Activated CD8-positive, alpha-beta T cell treated with anti-CD3 and anti-CD28 coated beads, Interleukin-2, amount 10 ng/mL, durations not matched to agents 7 days and 5 days (primary cell): ENCODE measurements around the gene PSMB11. TPM values are rescaled to one million over a fixed set of nuclear protein-coding genes. Genes with fewer than 3 reads are reported as not detected.

Experiments
- ATAC-seq: fragments of 150-1000 bp; cut with Tn5 transposase; one replicate; pipeline ENCODE4 v1.10.0; 2021; ENCODE audit warnings: moderate library complexity
- CTCF ChIA-PET: fragments of 350-600 bp; sonication (Branson Sonifier 250); formaldehyde crosslinking; loops from one replicate; lab custom pipeline; 2021; ENCODE audit warnings: antibody characterized with exemption; lab: Charles Lee
- POLR2A ChIA-PET: fragments of 350-600 bp; sonication (Branson Sonifier 250); formaldehyde crosslinking; loops from one replicate; lab custom pipeline; 2021; ENCODE audit warnings: antibody characterized with exemption; lab: Charles Lee
- DNase-seq: peaks from one replicate; pipeline ENCODE4 v3.0.0-alpha.2; 2020
- H3K27ac Mint-ChIP-seq: one replicate; pipeline ENCODE4 v1.8.0; 2021; ENCODE audit warnings: mild to moderate bottlenecking, mixed read lengths
- H3K27me3 Mint-ChIP-seq: one replicate; pipeline ENCODE4 v1.8.0; 2021; ENCODE audit warnings: low read depth, mixed read lengths
- H3K36me3 Mint-ChIP-seq: one replicate; pipeline ENCODE4 v1.8.0; 2021; ENCODE audit warnings: low read depth, mixed read lengths
- H3K4me1 Mint-ChIP-seq: one replicate; pipeline ENCODE4 v1.8.0; 2021; ENCODE audit warnings: low read depth, mixed read lengths
- H3K4me3 Mint-ChIP-seq: one replicate; pipeline ENCODE4 v1.8.0; 2021; ENCODE audit warnings: mild to moderate bottlenecking, mixed read lengths
- H3K9me3 Mint-ChIP-seq: one replicate; pipeline ENCODE4 v1.8.0; 2022; ENCODE audit warnings: mixed read lengths; ENCODE audit not compliant: insufficient read depth
- total RNA-seq, 2 experiments: library from RNA; stranded (reverse); gene quantifications; one replicate each; pipeline ENCODE4 v1.2.3, GENCODE V29; 2021

The PSMB11 gene
- total RNA-seq, 2 experiments from 2014 or later: not detected

- Mint-ChIP-seq H3K27ac (no peak overlapping the region), H3K9me3 (no peaks in the 10 kb centered on the region), H3K4me3 (no peak overlapping the region), H3K27me3 (peaks cover 9% of the 10 kb centered on the region), H3K36me3 (peaks cover 16% of the 10 kb centered on the region), H3K4me1 (peaks cover 18% of the 10 kb centered on the region)
- no peak for DNase-seq
- no peak for ATAC-seq
- POLR2A ChIA-PET: no interaction called here
- CTCF ChIA-PET: interaction anchor here (0.8 to 17.4 kb wide), 15 partner anchors 13 to 98 kb away, joined by 3 to 489 read pairs (median 5); partner anchors contain the start of genes ACIN1, AJUBA, C14orf119 and HAUS4
Measured at GRCh38 chr14:23055147-23055550, 13.1 kb downstream of the PSMB11 start.

GRCh38 chr14:23055621-23056144 is 13.7 kb downstream of the PSMB11 start:
- ChIA-PET POLR2A (no interaction called here), CTCF (interaction anchor here (0.8 to 17.4 kb wide), 14 partner anchors 13 to 99 kb away, joined by 3 to 489 read pairs (median 5); partner anchors contain the start of genes ACIN1, AJUBA, C14orf119 and HAUS4)
- H3K27me3 Mint-ChIP-seq: peaks cover 9% of the 10 kb centered on the region
- H3K9me3 Mint-ChIP-seq: no peaks in the 10 kb centered on the region
- ATAC-seq: no peak
- no peak for DNase-seq
- H3K36me3 Mint-ChIP-seq: peaks cover 18% of the 10 kb centered on the region
- peaks cover 18% of the 10 kb centered on the region for H3K4me1 Mint-ChIP-seq
- no peak overlapping the region for H3K4me3 Mint-ChIP-seq
- no peak overlapping the region for H3K27ac Mint-ChIP-seq

- H3K4me1 Mint-ChIP-seq: peaks cover 18% of the 10 kb centered on the region
- H3K9me3 Mint-ChIP-seq: no peaks in the 10 kb centered on the region
- ChIA-PET POLR2A (no interaction called here), CTCF (interaction anchor here (0.8 to 17.4 kb wide), 16 partner anchors 9 to 486 kb away, joined by 3 to 489 read pairs (median 8); partner anchors contain the start of genes ACIN1, AJUBA and C14orf119)
- H3K27me3 Mint-ChIP-seq: peaks cover 9% of the 10 kb centered on the region
- DNase-seq (peak; percentile 81), ATAC-seq (peak; percentile 66)
- peaks cover 24% of the 10 kb centered on the region for H3K36me3 Mint-ChIP-seq
- H3K27ac Mint-ChIP-seq: peak overlapping the region; percentile 8
- H3K4me3 Mint-ChIP-seq: peak overlapping the region; percentile 70
Measured at GRCh38 chr14:23056145-23056955, 14.3 kb downstream of the PSMB11 start.

GRCh38 chr14:23056956-23057756 is 15.1 kb downstream of the PSMB11 start, which contains the start of gene CDH24:
CDH24 (minus strand) TSS chr14:23057520; CDS start chr14:23055733, 1,787 bp downstream.
- ATAC-seq (peak; percentile 83), DNase-seq (peak; percentile 81)
- peaks cover 27% of the 10 kb centered on the region for H3K36me3 Mint-ChIP-seq
- H3K9me3 Mint-ChIP-seq: no peaks in the 10 kb centered on the region
- H3K27me3 Mint-ChIP-seq: peaks cover 9% of the 10 kb centered on the region
- ChIA-PET POLR2A (interaction anchor here (0.9 to 1.3 kb wide), 3 partner anchors 38 to 83 kb away, joined by 3 to 9 read pairs (median 5); partner anchors contain the start of genes ACIN1 and C14orf119), CTCF (interaction anchor here (0.6 to 17.4 kb wide), 54 partner anchors 8 to 1184 kb away, joined by 3 to 489 read pairs (median 5); partner anchors contain the start of genes ACIN1, AJUBA, C14orf119 and PABPN1)
- H3K4me1 Mint-ChIP-seq: peaks cover 18% of the 10 kb centered on the region
- H3K27ac Mint-ChIP-seq: peak within 1 kb of the TSS; percentile 34
- peak within 1 kb of the TSS; percentile 83 for H3K4me3 Mint-ChIP-seq

- CTCF ChIA-PET: interaction anchor here (0.6 to 17.4 kb wide), 49 partner anchors 10 to 1183 kb away, joined by 3 to 489 read pairs (median 5); partner anchors contain the start of genes ACIN1, AJUBA, C14orf119 and PABPN1
- H3K27me3 Mint-ChIP-seq: peaks cover 9% of the 10 kb centered on the region
- ATAC-seq (peak; percentile 76), DNase-seq (peak; percentile 91)
- POLR2A ChIA-PET: interaction anchor here (0.6 to 1.3 kb wide), 6 partner anchors 11 to 248 kb away, joined by 3 to 9 read pairs (median 4); partner anchors contain the start of genes ACIN1 and C14orf119
- H3K9me3 Mint-ChIP-seq: no peaks in the 10 kb centered on the region
- H3K36me3 Mint-ChIP-seq: peaks cover 36% of the 10 kb centered on the region
- H3K4me3 Mint-ChIP-seq: peak overlapping the region; percentile 83
- H3K27ac Mint-ChIP-seq: peak overlapping the region; percentile 34
- H3K4me1 Mint-ChIP-seq: peaks cover 18% of the 10 kb centered on the region
Measured at GRCh38 chr14:23057757-23058653, 16.0 kb downstream of the PSMB11 start.

GRCh38 chr14:23058654-23059504 is 16.9 kb downstream of the PSMB11 start:
- Mint-ChIP-seq H3K4me3 (no peak overlapping the region), H3K4me1 (peaks cover 18% of the 10 kb centered on the region), H3K27ac (no peak overlapping the region), H3K9me3 (no peaks in the 10 kb centered on the region), H3K27me3 (peaks cover 9% of the 10 kb centered on the region), H3K36me3 (peaks cover 44% of the 10 kb centered on the region)
- CTCF ChIA-PET: interaction anchor here (0.9 to 17.4 kb wide), 35 partner anchors 9 to 489 kb away, joined by 3 to 489 read pairs (median 7); partner anchors contain the start of genes ACIN1, AJUBA, C14orf119 and PABPN1
- DNase-seq: no peak
- no peak for ATAC-seq
- POLR2A ChIA-PET: interaction anchor here (0.6 to 1.3 kb wide), 5 partner anchors 10 to 247 kb away, joined by 3 to 9 read pairs (median 5); partner anchors contain the start of genes ACIN1 and C14orf119

GRCh38 chr14:23060536-23061260 is 18.7 kb downstream of the PSMB11 start:
- Mint-ChIP-seq H3K9me3 (no peaks in the 10 kb centered on the region), H3K4me1 (peaks cover 18% of the 10 kb centered on the region), H3K4me3 (no peak overlapping the region), H3K36me3 (peaks cover 57% of the 10 kb centered on the region), H3K27me3 (peaks cover 9% of the 10 kb centered on the region), H3K27ac (no peak overlapping the region)
- CTCF ChIA-PET: interaction anchor here (1.0 to 17.4 kb wide), 7 partner anchors 8 to 89 kb away, joined by 3 to 489 read pairs (median 54); partner anchors contain the start of gene AJUBA
- ATAC-seq (no peak), DNase-seq (no peak)
- POLR2A ChIA-PET: interaction anchor here (0.6 to 2.7 kb wide), 4 partner anchors 11 to 112 kb away, joined by 3 to 10 read pairs (median 4); partner anchors contain the start of gene ACIN1

GRCh38 chr14:23062002-23062401 is 20.0 kb downstream of the PSMB11 start:
- ChIA-PET CTCF (interaction anchor here (1.0 to 17.4 kb wide), 5 partner anchors 15 to 89 kb away, joined by 3 to 489 read pairs (median 12); partner anchors contain the start of gene AJUBA), POLR2A (interaction anchor here (1.6 to 2.7 kb wide), 2 partner anchors 32 to 55 kb away, joined by 6 to 10 read pairs; partner anchors contain the start of gene ACIN1)
- ATAC-seq (no peak), DNase-seq (no peak)
- Mint-ChIP-seq H3K36me3 (peaks cover 70% of the 10 kb centered on the region), H3K9me3 (no peaks in the 10 kb centered on the region), H3K4me3 (no peak overlapping the region), H3K27ac (no peak overlapping the region), H3K27me3 (peaks cover under 1% of the 10 kb centered on the region), H3K4me1 (peaks cover 6% of the 10 kb centered on the region)

GRCh38 chr14:23063601-23064000 is 21.6 kb downstream of the PSMB11 start:
- Mint-ChIP-seq H3K27me3 (no peaks in the 10 kb centered on the region), H3K4me1 (peaks cover 6% of the 10 kb centered on the region), H3K36me3 (peaks cover 75% of the 10 kb centered on the region), H3K4me3 (no peak overlapping the region), H3K27ac (no peak overlapping the region), H3K9me3 (no peaks in the 10 kb centered on the region)
- ATAC-seq (no peak), DNase-seq (no peak)
- POLR2A ChIA-PET: no interaction called here
- CTCF ChIA-PET: interaction anchor here (1.1 to 17.4 kb wide), 4 partner anchors 13 to 90 kb away, joined by 4 to 489 read pairs (median 130); partner anchors contain the start of gene AJUBA
